GM04504 (cell line): ENCODE results near the gene SMTN.
"Not testable (repeated sequence)": the region's sequence is repeated elsewhere in the genome, so short reads cannot be mapped to it uniquely, and the experiment has no call there.

Source experiments
- DNase-seq: peaks from one replicate; pipeline ENCODE4 v3.0.0-alpha.2; 2012; ENCODE audit warnings: low read depth

SMTN gene

DNA sequence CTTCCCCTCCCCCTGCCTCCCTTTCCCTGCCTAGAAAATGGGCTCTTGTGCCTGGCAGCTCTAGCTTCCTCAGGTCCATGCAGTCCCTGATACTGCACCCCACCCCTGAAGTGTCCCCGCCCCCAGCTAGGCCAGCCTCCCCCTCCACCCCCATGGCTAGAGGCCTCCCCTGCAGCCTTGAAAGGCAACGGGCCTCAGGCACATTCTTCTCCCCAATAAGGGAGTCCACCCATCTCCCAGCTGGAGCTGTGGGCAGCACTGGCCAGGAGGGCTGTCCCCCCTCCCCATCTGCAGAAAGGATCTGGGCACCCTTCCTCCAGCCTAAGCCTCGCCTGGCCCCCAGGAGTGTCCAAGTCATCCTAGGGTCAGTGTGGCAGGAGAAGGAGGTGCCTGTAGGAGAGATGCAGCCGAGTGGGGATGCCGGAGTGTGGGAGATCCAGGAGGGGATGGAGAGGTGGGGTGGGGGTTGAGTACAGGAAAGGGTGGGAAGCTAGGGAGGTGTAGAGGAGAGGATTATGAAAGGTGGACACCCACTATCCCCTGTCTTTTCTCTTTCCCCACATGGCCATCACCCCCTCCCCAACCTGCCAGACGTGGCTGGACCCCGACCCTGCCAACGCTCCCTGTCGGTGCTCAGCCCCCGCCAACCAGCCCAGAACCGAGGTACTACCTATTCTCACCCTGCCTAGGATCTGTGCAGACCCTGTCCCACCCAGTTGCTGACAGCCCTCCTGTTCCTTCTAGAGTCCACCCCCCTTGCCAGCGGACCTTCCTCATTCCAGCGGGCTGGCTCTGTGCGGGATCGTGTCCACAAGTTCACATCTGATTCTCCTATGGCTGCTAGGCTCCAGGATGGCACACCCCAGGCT, 9.3 kb downstream of the SMTN start:
- DNase-seq, result no peak

DNA sequence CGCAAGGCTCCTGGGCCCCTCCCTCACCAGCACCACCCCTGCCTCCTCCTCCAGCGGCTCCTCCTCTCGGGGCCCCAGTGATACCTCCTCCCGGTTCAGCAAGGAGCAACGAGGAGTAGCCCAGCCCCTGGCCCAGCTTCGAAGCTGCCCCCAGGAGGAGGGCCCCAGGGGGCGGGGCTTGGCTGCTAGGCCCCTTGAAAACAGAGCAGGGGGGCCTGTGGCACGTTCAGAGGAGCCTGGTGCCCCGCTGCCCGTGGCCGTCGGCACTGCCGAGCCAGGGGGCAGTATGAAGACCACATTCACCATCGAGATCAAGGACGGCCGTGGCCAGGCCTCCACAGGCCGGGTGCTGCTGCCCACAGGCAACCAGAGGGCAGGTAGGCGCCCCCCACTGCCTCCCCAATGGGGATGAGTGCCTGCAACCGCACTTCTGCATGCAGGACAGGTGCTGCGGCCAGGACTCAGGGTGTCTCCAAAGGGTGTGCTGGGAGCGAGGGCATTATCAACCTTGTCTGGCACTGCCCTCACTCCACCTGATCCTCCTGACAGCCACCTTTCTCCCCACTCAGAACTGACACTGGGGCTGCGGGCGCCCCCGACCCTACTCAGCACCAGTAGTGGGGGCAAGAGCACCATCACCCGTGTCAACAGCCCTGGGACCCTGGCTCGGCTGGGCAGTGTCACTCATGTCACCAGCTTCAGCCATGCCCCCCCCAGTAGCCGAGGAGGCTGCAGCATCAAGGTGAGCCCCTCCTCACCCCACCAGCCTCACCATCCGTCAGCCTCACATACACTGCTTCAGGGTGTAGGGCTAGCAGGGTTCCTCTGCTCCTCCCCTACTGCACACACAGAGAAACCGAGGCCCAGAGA, 10.2 kb downstream of the SMTN start:
- DNase-seq, result no peak

DNA sequence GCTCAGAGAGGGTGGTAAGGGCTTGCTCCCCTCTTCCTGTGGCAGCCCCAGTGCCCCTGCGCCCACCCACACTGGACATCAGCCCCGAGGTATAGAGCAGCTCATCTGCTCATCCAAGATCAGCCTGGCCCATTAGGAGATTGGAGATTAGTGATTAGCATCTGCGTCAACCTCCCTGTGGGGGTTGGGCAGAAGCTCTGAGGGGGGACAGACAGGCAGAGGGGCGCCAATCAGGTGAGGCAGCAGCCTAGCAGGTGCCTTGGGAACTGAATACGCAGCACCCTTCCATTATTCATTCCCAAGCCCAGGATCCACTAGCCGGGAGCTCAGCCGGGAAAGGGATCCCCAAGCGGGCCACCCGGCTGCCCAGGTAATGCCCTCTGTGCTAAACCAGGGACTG, 11.0 kb downstream of the SMTN start:
- DNase-seq, result no peak

DNA sequence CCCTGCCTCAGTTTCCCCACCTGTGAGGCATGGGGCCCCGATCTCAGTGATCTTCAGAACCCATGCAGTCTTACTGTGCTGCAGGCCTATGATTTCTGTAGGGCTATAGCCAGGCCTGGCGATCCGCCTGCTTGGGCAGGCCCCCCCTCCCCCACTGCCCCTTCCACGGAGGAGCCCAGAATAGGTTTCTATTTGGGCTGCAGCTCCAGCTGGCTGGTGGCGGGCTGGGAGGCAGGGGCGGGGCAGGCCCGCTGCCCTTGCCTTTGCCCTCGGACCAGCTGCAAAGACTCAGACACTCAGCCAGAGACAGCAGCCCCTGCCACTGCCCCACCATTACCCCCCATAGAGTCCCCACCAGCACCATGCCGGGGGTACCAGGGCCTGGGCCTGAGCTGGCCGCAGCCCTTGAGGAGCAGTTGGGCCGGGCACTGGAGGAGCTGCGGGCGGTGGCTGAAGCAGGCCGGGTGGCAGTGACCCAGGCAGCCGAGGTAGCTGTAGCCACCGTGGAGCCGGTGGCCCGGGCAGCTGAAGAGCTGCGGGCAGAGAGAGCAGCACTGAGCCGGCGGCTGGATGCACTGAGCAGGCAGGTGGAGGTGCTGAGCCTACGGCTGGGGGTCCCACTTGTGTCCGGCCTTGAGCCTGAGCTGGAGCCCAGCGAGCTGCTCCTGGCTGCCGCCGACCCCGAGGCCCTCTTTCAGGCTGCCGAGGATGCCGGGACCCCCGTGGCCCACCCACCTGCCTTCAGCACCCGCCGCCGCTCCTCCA, 12.2 kb downstream of the SMTN start:
- no peak for DNase-seq

DNA sequence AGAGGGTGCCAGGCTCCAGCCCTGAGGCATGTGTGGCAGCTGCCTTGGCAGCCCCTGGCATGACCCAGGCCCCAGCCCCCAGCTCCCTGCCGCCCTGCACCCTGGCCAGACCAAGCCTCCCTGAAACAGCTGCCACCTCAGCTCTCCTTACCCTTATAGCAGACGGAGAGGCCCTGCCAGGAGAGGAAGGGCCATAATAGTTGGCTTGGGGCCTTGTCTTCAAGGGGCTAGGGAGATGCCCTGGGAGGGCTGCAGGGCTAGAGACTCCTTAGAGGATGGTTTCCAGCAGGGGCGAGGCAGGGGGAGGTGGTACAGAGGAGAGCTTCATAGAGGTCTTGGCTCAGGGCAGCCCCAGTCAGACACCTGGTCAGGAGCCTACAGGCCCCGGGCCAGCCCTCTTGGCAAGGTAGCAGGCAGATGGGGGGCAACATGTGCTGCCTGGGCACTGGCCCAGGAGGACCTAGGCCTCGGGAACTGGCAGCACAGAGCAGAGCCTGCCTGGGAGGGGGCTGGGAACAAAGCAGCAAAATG, 13.0 kb downstream of the SMTN start:
- no peak for DNase-seq

DNA sequence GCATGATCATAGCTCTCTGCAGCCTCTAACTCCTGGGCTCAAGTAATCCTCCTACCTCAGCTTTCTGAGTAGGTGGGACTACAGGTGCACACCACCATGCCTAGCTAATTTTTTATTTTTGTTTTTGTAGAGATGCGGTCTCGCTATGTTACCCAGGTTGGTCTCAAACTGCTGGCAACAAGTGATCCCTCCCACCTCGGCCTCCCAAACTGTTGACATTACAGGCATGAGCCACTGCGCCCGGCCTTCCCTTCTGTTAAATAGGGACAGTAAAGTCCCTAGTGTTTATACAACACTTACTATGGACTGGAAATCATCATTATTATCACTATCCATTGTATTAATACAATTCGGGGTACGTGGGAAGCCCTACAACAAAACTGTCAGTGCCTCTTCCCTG, 13.6 kb downstream of the SMTN start:
- no peak for DNase-seq

DNA sequence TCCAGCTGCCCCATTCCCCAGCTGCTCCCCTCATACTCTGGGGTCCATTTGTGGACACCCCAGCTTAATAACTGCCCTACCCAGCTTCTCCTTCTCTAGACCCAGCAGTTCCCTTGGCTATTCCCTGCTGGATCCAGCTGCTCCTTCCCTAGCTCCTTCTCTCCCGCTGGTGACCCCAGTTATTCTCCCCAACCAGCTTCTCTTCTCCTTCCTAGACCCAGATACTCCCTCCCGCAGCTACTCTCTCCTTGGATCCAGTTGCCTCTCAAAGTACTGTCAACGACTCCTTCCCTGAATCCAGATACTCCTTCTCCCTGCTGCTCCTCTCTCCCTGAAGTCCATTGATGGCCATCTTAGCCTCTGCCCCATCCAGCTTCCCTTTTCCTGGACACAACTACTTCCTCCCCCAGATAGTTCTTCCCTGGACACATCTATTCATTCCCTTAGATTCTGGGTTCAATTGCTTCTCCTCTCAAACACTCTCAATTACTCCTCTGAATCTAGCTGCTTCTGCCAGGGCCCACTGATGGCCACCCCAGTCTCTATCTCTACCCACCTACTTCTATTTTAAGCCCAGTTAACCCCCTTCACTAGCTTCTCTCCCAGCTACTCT, 14.6 kb downstream of the SMTN start:
- no peak for DNase-seq

DNA sequence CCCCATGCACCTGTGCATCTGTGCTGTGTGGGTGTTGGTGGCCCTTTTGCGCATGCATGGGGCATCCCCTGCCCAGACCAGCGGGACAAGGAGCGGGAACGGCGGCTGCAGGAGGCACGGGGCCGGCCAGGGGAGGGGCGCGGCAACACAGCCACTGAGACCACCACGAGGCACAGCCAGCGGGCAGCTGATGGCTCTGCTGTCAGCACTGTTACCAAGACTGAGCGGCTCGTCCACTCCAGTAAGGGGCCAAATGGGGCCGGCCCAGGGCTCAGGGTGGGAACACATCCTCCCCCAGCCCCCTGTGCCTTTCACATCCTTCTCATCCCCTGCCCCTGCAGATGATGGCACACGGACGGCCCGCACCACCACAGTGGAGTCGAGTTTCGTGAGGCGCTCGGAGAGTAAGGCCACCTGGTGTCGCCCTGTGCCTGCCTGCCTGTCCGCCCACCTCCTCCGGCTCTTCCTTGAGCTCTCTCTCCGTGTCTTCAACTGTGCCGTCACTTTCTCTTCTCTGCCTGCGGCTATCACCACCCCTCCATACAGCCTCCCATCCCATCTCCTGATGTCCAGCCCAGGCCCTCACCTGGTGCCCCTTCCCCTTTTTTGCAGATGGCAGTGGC, 15.7 kb downstream of the SMTN start:
- DNase-seq, result no peak

DNA sequence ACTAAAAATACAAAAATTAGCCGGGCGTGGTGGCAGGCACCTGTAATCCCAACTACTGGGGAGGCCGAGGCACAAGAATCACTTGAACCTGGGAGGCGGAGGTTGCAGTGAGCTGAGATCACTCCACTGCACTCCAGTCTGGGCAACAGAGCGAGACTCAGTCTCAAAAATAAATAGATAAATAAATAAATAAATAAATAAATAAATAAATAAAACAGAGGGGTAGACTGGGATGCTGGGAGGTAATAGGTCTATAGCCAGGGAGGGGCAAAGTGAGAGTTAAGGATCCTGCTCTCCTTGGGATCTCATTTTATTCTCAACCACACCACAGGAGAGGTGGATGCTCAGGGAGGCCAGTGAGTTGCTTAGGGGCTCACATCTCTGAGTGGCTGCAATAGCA, 16.4 kb downstream of the SMTN start:
- DNase-seq, result not testable (repeated sequence)

DNA sequence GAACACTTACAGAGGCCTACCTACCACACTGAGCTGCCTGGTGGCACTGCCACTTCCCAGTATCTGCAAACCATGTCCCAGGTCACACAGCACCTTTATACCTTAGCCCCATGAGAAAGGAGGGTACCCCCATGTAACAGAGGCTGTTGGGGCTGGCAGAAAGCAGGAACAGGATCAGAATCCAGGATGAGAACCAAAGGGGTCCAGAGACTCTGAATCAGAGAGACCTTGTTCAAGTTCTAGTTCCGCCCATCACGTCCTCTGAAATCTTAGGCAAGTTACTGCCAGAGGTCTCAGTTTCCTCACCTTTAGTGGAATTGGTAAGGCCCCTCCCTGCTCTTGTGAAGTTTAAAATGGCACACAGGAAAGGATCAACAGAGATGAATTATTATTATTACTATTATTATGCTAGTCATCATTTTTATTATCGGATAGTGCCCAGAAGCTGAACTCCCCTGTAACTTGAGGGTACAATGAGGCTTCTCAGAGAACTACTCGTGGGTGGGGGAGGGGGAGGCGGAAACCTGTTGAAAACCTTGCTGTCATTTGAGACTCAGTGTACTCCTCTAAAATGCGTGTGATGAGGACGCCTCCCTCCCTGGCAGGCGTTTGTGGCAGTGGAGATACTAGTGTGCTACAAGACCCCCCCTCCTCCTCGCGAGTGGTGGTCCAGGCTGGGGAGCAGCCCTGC, 17.0 kb downstream of the SMTN start:
- DNase-seq, result no peak

DNA sequence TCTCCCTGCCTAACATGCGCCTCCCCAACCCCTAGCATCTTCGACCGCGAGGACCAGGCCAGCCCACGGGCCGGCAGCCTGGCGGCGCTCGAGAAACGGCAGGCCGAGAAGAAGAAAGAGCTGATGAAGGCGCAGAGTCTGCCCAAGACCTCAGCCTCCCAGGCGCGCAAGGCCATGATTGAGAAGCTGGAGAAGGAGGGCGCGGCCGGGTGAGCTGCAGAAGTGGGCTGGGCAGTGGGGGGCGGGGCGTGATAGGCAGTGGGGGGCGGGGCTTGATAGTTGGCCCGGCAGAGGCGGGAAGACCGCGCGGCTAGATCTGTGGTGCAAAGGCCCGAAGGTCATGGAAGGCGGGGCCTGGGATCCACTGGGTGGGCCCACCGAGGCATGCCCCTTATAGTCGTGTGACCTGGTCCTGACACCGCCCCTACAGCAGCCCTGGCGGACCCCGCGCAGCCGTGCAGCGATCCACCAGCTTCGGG, 17.6 kb downstream of the SMTN start:
- DNase-seq, result no peak

DNA sequence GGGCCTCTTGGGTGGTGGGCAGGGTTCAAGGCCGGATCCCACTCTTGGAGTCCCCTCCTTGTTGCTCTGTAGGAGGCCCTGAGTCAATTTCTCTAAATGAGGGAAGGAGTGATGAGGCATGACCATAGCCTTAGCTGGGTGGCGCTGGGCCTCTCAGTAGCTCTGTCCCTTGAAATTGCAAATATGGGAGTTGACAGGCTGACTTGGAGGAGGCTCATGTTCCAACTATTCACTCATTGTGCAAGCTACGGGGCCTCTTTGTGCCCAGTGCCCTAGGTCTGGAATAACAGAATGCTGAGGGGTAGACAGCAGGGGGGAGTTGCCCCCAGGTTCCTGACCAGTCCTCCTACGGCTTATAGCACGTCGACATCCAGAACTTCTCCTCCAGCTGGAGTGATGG, 18.3 kb downstream of the SMTN start:
- no peak for DNase-seq

DNA sequence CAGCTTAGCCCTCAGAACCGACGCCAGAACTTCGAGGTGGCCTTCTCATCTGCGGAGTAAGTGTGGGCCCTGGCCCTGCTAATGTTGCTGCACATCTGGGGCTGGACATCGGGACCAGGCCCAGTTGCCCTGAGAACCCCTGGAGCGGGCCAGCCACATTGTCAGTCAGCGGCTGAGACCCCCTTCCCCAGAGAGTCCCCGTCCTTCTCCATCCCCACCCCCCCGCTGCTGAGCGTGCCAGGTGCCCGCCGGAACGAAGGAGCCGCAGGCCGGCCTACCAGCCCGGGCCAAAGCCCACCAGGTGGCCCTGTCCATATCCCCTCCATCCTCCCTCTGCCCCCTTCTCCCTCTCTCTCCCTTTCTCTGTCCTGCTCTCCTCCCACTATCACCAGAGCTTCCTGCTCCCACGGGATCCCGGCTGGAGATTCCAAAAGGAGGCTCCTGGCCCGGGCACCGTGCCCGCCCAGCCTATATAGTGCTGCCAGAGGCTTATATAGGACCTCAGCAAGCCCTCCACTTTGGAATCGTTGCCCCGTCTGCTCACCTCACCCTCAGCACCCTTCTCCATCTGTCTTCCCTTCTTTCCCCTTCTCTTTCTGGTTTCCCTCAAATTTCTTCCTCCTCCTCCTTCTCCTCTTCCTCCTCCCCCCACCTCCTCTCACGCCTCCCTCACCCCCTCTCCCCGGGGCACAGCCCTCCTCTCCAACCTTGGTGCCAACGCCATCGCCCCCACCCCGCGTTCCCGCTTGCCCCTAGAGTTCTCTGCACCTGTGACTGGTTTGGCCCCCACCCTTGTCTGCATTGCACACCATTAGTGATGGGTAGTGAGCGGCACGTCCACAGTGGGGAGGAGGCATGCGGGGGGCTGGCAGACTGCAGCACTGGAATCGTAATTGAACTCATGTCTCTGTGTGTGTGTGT, 19.0 kb downstream of the SMTN start:
- DNase-seq, result no peak

DNA sequence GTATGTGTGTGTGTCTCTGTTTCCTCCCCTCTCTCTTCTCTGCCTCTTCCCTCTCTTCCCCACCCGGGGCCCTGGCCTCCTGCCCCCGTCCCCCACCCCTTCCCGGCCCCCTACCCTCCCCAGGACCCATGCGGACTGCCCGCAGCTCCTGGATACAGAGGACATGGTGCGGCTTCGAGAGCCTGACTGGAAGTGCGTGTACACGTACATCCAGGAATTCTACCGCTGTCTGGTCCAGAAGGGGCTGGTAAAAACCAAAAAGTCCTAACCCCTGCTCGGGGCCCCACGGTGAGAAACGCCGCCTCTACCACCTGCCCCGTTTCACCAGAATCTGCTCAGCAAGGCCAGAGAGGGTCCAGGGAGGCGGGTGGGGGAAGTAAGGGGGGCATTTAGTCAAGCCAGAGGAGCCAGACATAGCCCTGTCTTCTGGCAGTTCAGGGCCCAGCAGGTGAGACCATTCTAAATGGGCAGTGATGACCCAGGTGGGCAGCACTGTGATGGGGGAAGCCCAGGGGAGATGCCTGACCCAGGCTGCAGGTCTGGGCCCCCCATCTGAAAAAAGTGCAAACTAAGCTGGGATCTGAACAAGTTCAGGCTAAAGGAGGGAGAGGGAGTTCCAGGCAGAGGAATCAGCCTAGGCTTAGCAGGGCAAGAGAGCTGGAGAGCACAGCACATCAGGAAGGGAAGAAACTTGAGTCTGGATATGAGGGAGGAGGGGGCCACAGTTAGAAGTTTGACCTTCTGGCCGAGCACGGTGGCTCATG, 19.8 kb downstream of the SMTN start:
- no peak for DNase-seq

DNA sequence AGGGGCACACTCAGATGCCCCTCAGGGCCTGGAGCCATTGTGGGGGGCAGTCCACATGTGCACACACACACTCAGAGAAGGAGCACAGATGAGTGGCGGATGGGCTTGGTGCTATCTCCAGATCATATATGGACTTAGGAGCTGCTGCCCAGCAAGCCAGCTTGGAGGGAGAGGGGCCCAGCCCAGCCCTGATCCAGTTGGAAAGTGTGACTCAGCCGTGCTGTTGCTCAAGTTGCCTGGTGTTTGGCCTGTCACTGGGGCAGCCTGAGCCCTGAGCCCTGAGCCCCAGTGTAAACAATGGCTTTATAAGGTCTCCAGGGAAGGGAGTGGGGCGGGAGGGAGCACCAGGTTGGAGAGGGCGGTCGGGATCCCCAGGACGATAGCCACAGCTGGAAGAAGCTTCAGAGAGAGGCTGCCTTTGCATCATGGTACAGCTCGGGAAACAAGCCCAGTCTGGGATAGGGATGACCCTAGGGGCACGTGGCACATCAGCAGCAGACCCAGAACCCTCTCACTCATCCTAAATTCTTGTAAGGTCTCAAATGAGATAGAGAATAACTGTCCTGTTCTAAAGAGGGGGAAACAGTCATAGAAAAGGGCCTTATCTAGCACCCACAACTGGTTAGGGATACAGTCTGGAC, 21.4 kb downstream of the SMTN start:
- DNase-seq, result peak; percentile 95

DNA sequence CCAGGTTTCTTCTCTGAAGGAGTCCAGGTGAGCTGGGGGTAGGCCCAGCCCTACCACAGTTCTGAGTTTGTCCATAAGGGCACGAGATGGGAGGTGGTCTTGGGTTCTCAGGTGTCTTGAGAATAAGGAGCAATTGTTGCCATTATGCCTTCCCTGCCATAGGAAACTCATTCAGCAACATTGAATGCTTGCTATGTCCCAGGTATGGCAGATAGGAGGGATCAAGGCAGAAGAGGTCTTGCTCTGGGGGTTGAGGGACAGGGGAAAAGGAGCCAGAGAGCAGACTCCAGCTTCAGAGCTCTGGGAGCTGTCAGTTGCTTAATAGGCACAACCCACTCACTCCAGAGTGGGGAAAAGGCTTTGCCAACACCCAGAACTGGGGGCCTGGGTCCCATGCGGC, 22.0 kb downstream of the SMTN start:
- no peak for DNase-seq

DNA sequence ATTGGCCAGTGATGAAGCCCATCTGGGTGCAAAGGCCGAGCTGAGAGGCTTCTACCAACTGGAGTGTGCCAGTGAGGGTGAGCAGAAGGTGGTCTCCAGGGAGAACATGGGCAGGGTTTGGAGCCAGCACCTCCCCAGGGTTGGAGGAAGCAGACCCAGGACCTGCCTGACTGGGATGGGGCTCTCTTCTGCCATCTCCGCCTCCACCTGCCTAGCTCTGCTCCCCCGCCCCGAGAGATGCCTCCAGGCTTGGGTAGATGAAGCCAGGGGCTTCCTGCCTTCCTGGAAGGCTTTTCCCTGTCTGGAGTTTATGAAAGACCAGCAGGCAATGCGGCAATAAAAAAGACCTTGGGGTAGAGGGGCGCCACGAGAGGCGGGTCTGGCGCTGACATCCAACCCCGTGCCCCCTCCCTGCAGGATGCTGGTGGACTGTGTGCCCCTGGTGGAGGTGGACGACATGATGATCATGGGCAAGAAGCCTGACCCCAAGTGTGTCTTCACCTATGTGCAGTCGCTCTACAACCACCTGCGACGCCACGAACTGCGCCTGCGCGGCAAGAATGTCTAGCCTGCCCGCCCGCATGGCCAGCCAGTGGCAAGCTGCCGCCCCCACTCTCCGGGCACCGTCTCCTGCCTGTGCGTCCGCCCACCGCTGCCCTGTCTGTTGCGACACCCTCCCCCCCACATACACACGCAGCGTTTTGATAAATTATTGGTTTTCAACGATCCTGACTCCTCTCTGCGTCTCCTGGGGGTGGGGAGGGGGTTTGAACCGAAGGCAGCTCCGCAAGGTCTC, 23.0 kb downstream of the SMTN start:
- no peak for DNase-seq
